ENCODE data around the gene AKR1C8. TPM values are rescaled to one million over a fixed set of nuclear protein-coding genes. Genes with fewer than 3 reads are reported as not detected.

AKR1C8 gene
- total and polyA plus RNA-seq, 2 donors (not counting 3 experiments of a cell fraction or from before 2014, with no cell fraction given) = not detected

DNA sequence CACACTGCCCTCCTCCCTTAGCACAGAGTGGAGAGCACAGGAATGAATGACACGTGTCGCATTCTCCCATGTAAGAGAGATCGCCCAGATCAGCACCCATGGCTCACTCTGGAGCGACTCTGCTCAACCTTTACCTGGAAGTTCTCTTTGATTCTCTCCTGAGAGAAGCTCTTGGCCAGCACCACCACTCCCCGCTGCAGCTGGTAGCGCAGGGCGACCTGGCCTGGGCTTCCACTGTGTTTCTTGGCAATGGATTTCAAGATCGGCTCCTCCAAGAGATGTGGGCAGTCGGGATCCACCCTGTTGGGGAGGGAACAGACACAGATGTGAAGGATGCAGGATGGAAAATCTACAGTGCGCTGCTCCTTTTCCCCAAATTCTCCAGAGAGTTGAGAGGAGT lies 27.4 kb downstream of the AKR1C8 start:
- POLR2A ChIA-PET = no interaction called here
- H3K4me2 ChIP-seq (ENCODE audit: insufficient read depth, low read length) = no peak overlapping the region
- H3K4me3 ChIP-seq (replicated peaks in 1 of 3; ENCODE audit: insufficient read depth in 1 of 3, low read depth in 1 of 3, low read length in 3 of 3) = no peak overlapping the region
- H2AFZ ChIP-seq (ENCODE audit: low read depth, low read length) = no peak overlapping the region
- intact Hi-C loops (cut with micrococcal nuclease) = no loop called here
- H3K27ac ChIP-seq (ENCODE audit: insufficient read depth, low read depth, low read length) = no peak overlapping the region
- no peaks in the 10 kb centered on the region for H3K4me1 ChIP-seq (ENCODE audit: control insufficient read depth, extremely low read depth, insufficient read depth, low read length)
- no peaks in the 10 kb centered on the region for H3K79me2 ChIP-seq (ENCODE audit: control insufficient read depth, insufficient read depth, low read length)
- no peak for FAIRE-seq
- no peaks in the 10 kb centered on the region for H3K36me3 ChIP-seq (ENCODE audit: control insufficient read depth in 2 of 2, extremely low read depth in 1 of 2, insufficient read depth in 2 of 2, low read length in 2 of 2)
- H4K20me1 ChIP-seq (replicated peaks; ENCODE audit: control insufficient read depth, extremely low read depth, insufficient read depth, low read length) = no peaks in the 10 kb centered on the region
- dilution Hi-C loops (cut with MboI; ENCODE audit: extremely low pct_ligation_motif_present, low sequenced_read_pairs) = no loop called here
- H3K9me1 ChIP-seq (replicated peaks; ENCODE audit: control insufficient read depth, extremely low read depth, insufficient read depth, low read length) = no peaks in the 10 kb centered on the region
- no TSS peak for BruUV-seq (replicated peaks)
- TF ChIP-seq MYC (IDR thresholded peaks at IDR 0.05; ENCODE audit: low read depth, low read length) (no peak), GATA2 (IDR thresholded peaks at IDR 0.05; ENCODE audit: insufficient read depth, insufficient read length, low read depth, low read length) (no peak), POLR2A (IDR thresholded peaks at IDR 0.05; ENCODE audit: low read depth, low read length) (no peak), POLR2AphosphoS5 (IDR thresholded peaks at IDR 0.05; ENCODE audit: insufficient read depth, low read depth, low read length) (no peak)
- TF ChIP-seq, protein P1, sequence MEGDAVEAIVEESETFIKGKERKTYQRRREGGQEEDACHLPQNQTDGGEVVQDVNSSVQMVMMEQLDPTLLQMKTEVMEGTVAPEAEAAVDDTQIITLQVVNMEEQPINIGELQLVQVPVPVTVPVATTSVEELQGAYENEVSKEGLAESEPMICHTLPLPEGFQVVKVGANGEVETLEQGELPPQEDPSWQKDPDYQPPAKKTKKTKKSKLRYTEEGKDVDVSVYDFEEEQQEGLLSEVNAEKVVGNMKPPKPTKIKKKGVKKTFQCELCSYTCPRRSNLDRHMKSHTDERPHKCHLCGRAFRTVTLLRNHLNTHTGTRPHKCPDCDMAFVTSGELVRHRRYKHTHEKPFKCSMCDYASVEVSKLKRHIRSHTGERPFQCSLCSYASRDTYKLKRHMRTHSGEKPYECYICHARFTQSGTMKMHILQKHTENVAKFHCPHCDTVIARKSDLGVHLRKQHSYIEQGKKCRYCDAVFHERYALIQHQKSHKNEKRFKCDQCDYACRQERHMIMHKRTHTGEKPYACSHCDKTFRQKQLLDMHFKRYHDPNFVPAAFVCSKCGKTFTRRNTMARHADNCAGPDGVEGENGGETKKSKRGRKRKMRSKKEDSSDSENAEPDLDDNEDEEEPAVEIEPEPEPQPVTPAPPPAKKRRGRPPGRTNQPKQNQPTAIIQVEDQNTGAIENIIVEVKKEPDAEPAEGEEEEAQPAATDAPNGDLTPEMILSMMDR (IDR thresholded peaks at IDR 0.05; ENCODE audit: extremely low read depth in 1 of 2, insufficient read depth in 1 of 2, low read depth in 1 of 2, low read length in 2 of 2) = no peak
- TF ChIP-seq, protein P2, sequence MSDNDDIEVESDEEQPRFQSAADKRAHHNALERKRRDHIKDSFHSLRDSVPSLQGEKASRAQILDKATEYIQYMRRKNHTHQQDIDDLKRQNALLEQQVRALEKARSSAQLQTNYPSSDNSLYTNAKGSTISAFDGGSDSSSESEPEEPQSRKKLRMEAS (IDR thresholded peaks at IDR 0.05; ENCODE audit: insufficient read depth, insufficient read length) = no peak
- no peaks in the 10 kb centered on the region for H3K9me3 ChIP-seq (replicated peaks; ENCODE audit: control insufficient read depth, insufficient read depth, low read length)
- CTCF ChIA-PET = no interaction called here
- DNase-seq (ENCODE audit: low read depth, low spot score) = no peak
- no peak overlapping the region for H3K9ac ChIP-seq (replicated peaks; ENCODE audit: extremely low read depth, insufficient read depth, low read length)
- H3K27me3 ChIP-seq (ENCODE audit: control insufficient read depth in 2 of 2, insufficient read depth in 2 of 2, low read length in 2 of 2) = no peaks in the 10 kb centered on the region

DNA sequence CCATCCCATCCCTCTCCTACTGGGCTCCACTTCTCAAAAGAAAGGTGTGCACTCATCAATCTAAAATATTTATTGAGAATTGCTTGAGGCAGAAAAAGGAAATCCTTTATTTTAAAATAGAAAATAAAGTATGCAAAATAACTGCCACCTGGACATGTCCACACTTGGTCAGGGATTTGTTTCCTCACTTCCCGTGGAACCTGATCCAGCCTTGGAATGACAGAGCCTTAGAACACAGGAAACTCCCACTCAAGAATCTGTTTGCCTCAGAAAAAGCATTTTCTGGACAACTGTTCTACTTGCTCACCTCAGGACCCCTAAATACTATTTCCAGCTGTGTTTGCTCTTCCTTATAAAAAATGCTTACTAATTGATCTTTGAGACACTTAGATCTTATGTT lies 29.0 kb downstream of the AKR1C8 start:
- TF ChIP-seq POLR2AphosphoS5 (IDR thresholded peaks at IDR 0.05; ENCODE audit: insufficient read depth, low read depth, low read length) (no peak), FOS (IDR thresholded peaks at IDR 0.05; ENCODE audit: borderline replicate concordance, insufficient read depth, low read length) (no peak), POLR2A (IDR thresholded peaks at IDR 0.05; ENCODE audit: low read depth, low read length) (no peak), MYC (IDR thresholded peaks at IDR 0.05; ENCODE audit: low read depth, low read length) (no peak), EZH2 (IDR thresholded peaks at IDR 0.05; ENCODE audit: borderline replicate concordance, low read depth, low read length, severe bottlenecking) (no peak), JUN (IDR thresholded peaks at IDR 0.05; ENCODE audit: borderline replicate concordance, insufficient read depth, insufficient read length, low read depth) (no peak), GATA2 (IDR thresholded peaks at IDR 0.05; ENCODE audit: insufficient read depth, insufficient read length, low read depth, low read length) (no peak)
- TF ChIP-seq, protein P2 (IDR thresholded peaks at IDR 0.05; ENCODE audit: insufficient read depth, insufficient read length) = no peak
- TF ChIP-seq, protein P1 (IDR thresholded peaks at IDR 0.05; ENCODE audit: extremely low read depth in 1 of 2, insufficient read depth in 1 of 2, low read depth in 1 of 2, low read length in 2 of 2) = no peak
- Histone ChIP-seq H3K4me2 (ENCODE audit: insufficient read depth, low read length) (no peak overlapping the region), H4K20me1 (replicated peaks; ENCODE audit: control insufficient read depth, extremely low read depth, insufficient read depth, low read length) (no peaks in the 10 kb centered on the region), H3K27ac (ENCODE audit: insufficient read depth, low read depth, low read length) (no peak overlapping the region), H3K79me2 (ENCODE audit: control insufficient read depth, insufficient read depth, low read length) (no peaks in the 10 kb centered on the region), H2AFZ (ENCODE audit: low read depth, low read length) (no peak overlapping the region), H3K27me3 (ENCODE audit: control insufficient read depth in 2 of 2, insufficient read depth in 2 of 2, low read length in 2 of 2) (no peaks in the 10 kb centered on the region), H3K4me1 (ENCODE audit: control insufficient read depth, extremely low read depth, insufficient read depth, low read length) (no peaks in the 10 kb centered on the region), H3K9me1 (replicated peaks; ENCODE audit: control insufficient read depth, extremely low read depth, insufficient read depth, low read length) (no peaks in the 10 kb centered on the region), H3K36me3 (ENCODE audit: control insufficient read depth in 2 of 2, extremely low read depth in 1 of 2, insufficient read depth in 2 of 2, low read length in 2 of 2) (no peaks in the 10 kb centered on the region), H3K4me3 (replicated peaks in 1 of 3; ENCODE audit: insufficient read depth in 1 of 3, low read depth in 1 of 3, low read length in 3 of 3) (no peak overlapping the region), H3K9me3 (replicated peaks; ENCODE audit: control insufficient read depth, insufficient read depth, low read length) (no peaks in the 10 kb centered on the region), H3K9ac (replicated peaks; ENCODE audit: extremely low read depth, insufficient read depth, low read length) (no peak overlapping the region)
- DNase-seq (ENCODE audit: low read depth, low spot score) = no peak
- dilution Hi-C loops (cut with MboI; ENCODE audit: extremely low pct_ligation_motif_present, low sequenced_read_pairs) (no loop called here), intact Hi-C loops (cut with micrococcal nuclease) (no loop called here)
- ChIA-PET POLR2A (no interaction called here), CTCF (no interaction called here)
- no TSS peak for BruUV-seq (replicated peaks)
- FAIRE-seq = no peak
